CD4-positive, alpha-beta T cell treated with Interferon gamma for 1 hour (primary cell): ENCODE data around the gene CNGB1.
"Not testable (repeated sequence)": the region's sequence is repeated elsewhere in the genome, so short reads cannot be mapped to it uniquely, and the experiment has no call there.

Source experiments
- DNase-seq: peaks from one replicate; pipeline ENCODE4 v3.0.0-alpha.2; 2020

CNGB1 gene

DNA sequence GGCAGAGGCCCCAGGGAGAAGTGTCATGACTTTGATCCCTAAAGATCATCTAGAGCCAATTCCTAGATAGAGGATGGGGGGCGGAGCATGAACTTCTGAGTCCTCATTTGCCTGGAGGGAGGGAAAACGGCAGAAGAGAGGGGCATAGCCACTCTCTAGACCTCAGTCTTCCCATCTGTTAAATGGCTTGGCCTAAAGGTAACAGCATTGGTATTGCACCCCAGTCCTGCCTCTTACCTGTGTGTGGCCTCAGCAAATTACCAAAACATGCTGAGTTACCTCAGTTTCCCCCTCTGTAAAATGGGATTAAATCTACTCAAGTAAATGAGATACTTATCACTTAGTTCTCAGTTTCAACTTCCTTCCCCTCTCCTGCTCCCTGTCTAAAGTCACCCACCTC is 47.5 kb downstream of the CNGB1 start:
- DNase-seq: no peak

DNA sequence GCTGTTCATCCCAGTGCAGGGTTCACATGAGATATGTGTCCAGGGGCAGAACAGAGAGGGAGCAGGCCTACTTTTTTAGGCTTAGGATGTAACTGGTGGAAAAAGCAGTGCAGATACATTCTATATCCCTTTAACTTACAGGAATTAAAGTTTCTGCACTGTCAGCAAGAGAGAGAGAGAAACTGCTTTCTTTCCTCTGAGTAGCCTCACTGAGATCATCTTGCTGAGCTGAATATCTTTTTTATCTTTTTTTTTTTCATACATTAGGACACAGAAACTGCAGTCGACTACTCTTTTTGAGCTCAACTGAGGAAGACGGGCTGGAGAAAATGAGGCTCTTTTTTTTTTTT is 50.1 kb downstream of the CNGB1 start:
- DNase-seq: no peak

DNA sequence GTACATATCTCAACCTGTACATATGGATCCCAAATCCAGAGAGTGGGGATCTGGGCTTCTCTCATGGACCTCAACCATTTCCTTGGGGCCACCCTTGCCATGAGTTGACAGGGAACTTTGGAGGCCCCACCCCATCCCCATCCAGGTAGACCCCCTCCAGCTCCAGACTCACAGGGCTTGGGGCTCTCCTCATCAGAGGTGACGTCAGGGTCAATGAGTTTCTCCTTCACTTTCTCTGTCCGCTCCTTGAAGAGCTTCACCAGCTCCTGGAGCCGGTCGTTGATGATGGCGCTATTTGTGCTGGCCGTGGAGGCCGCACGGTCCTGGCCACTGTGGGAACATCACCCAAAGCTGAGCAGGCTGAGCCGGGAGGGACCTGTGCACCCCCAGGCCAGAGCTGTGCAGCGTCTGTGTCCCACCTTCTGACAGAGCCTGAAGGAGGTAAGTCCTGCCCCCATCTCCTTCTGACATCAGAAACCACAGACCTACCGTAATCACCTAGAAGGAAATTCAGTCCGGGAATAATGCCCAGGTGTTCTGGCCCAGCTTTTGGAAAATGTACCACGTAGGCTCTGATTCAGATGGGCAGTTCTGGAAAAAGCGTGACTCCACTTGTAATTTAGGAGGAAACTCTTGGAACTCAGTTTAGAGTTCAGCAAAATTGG is 50.6 kb downstream of the CNGB1 start:
- DNase-seq: no peak

DNA sequence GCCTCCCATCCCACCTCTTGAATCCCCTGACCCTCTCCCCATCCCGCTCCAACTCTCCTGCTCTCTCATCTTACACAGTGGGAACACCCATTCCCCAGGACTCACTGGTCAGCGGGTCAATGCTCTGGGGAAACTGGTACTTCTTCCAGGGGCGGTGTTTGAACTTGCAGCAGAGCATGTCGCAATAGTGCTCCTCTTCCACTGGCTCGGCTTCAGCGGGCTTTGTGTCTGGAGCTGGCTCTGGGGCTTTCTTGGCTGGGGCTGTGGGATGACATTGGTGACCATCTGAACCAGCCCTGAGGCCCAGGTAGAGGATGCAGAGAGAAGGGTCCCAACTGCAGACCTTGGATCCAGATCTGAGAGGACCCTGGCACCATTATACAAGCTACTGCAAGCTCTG is 51.9 kb downstream of the CNGB1 start:
- no peak for DNase-seq

DNA sequence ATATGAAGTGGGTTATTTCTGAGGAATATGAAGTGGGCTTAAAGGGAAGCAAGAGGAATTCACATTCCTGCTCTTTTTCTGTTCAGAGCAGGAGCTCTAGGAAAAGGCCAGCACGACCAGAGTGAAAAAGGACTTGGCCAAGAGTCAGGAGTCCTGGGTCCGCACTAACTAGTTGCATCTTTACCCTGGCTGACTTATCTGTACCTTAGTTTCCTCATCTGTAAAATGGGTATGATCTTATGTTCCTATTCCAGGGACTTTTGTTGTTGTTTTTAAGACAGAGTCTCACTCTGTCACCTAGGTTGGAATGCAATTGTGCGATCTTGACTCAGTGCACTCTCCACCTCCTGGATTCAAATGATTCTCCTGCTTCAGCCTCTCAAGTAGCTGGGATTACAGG is 52.5 kb downstream of the CNGB1 start:
- DNase-seq: no peak

DNA sequence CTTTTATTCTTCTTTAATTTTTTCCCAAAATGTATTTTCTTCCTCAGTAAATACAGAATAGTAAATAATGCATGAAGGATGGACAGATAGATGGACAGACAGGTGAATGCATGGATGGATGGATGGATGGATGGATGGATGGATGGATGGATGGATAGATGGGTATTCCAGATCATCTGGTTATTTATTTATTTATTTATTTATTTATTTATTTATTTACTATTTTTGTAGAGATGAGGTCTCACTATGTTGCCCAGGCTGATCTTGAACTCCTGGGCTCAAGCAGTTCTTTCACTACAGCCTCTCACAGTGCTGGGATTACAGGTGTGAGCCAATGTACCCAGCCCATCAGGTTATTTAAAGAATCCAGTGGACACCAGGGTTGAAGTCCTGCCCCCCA is 53.0 kb downstream of the CNGB1 start:
- not testable (repeated sequence) for DNase-seq

DNA sequence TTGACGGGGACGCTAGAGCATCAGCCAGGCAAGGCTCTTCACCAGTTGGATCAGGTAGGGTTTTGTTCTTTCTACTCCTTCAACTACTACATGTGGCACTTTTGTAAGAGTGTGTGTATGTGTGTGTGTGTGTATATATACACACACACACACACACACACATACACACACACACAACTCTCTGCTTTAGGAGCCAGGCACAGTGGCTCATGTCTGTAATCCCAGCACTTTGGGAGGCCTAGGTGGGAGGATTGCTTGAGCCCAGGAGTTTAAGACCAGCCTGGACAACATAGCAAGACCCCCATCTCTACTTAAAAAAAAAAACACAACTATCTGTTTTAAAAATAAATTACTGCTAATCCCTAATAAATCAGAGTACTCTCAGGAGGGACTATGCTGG is 53.4 kb downstream of the CNGB1 start:
- not testable (repeated sequence) for DNase-seq

DNA sequence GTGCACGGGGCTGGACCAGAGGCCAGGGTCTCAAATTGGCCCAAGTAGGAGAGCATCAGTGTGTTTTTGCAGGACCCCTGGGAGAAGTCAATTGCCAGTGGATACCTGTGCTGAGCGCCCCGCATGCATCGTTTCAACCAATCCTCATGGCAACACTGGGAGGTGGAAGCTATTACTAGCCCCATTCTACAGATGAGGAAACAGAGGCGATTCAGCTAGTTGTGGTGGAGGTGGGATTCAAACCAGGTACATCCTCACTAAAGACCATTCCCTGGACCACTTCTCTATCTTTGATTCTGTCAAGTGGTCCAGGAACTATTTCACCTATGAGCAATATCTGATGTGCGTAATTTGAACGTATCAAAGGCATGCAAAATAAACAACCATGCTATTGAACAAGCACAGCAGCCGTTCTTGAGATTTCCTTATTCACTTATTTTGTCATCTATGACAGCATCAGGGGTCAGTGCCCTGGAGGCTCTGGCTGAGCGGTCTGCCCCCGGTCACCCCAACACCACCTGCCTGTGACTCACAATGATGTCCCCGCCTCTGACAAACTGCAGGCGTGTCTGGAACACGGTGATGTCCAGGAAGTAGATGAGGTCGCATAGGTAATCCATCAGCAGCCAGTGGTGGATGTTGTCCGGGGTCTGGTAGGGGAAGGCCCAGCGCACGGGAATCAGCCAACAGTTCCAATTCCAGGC is 54.0 kb downstream of the CNGB1 start:
- no peak for DNase-seq

DNA sequence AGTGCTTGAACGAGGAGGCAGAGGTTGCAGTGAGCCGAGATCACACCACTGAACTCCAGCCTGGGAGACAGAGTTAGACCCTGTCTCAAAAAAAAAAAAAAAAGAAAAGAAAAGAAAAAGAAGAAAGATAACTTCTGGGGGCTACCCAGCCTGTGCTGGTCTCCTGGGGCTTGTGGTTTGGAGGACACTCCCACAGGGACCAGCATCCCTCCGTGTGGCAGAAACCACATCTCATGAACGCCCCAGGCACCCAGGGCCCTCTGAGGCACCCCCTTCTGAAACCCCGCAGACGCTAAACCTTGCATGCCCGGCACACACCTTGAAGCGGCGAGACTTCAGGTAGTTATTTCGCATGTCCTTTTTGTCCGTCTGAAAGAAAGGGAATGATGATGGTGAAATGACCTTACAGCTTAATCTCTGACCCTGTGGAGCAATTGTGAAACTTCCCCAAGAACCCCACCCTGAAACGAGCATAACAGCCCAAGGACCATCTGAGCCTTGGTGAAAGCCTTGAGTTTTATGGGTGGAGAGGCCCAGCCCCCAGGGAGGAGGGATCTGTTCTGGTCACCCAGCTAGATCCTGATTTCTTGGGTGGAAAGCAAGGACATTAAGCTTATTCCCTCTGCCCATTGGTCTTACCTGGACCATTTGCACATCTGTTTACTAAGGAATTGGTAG is 55.0 kb downstream of the CNGB1 start:
- no peak for DNase-seq

DNA sequence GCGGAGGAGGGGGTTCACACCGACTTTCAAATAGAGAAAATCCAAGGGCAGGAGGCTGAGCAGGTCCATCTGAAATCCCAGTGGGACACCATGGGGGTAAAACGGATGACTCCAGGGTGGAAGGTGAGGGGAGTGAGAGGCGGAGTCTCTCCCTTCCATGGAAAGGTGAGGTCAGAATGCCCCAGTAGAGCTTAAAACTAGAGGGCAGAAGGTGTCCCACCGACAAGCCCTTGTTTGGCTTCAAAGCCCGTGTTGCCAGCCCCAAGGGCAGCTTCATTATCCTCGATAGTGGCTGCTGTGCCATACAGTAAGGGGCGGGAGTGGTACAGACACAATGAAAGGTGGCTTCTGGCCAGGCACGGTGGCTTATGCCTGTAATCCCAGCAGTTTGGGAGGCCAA is 55.7 kb downstream of the CNGB1 start:
- no peak for DNase-seq

DNA sequence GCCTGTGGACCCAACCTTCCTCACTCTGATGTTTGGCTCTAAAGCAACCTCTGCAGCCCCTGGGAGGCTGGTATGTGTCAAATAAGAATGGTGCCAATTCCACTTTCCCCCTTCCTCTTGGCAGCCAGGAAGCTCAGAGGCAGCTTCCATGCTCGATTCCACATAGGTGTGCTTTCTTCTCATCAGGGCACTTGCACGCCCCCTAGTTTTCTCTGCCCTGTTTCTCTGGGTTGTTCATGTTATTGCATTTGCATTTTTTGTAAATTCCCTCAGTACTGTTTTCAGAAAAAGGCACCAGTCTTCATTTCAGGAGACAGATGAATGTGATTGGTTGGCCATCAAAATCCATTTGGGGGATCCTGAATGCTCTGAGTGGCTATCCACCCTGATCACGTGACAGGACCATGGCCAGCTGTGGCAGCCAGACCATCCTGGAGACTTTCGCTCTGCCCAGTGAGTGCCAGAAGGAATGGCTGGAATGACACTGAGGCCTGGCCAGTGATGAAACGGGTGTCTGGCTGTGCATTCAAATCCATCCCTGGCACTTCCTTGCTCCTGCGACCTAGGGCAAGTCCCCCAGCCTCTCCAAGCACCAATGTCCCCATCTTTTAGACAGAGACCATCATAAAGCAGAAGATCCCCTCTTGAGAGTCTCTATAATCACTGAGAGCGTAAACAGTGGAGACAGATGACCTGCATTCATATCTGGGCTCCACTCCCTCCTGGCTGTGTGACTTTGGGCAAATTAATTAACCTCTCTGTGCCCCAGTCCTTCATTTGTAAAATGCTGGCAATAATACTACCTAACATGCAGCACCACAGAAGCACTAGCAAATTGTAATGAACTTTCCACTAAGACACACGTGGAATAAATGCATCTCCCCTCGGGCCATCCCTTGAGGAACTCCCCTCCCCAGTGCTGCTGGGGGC is 56.4 kb downstream of the CNGB1 start:
- DNase-seq: no peak

DNA sequence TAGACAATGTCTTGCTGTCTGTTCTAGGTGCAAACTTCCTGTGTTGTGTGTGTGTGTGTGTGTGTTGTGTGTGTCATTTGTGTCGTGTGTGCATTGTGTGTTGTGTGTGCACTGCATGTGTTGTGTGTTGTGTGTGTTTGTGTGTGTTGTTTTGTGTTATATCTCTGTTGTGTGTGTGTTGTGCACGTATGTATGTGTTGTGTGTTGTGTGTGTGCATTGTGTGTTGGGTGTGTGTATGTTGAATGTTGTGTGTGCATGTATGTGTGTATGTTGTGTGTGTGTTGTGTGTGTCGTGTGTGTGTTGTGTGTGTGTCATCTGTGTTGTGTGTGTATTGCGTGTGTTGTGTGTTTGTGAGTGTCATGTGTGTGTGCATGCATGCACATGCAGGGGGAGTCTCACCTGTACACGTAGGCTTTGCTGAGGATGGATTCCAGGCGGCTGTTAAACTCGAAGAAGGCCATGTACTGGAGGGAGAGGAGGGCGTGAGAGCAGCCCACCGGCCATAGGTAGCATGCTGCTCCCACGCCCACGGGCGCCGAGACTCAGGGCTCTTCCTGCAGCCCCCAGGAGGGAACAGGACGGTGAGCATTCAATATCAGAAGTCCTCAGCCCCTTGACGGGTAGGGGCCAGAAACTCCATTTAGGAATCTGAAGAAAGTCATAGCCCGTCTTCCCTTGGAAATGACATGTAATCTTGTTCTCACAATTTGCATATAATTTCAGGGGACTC is 58.2 kb downstream of the CNGB1 start:
- no peak for DNase-seq

DNA sequence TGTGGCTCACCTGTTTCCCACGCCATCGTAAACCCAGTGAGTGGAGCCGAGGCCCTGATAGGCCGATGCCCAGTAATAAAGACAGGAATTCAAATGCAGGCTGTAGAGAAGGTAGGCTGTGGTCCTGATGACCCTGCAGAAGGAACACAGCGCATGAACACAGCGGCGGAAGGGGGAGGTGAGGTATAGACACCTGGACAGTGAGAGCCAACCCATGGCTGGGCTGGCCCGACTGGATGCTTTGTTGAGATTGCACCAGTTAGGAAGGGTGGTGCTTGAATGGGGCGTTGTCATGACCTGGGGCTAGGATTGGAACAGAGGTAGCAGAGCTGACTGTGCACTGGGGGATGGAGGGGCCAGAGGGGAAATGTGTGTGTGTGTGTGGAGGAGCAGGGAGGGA is 59.2 kb downstream of the CNGB1 start:
- no peak for DNase-seq

DNA sequence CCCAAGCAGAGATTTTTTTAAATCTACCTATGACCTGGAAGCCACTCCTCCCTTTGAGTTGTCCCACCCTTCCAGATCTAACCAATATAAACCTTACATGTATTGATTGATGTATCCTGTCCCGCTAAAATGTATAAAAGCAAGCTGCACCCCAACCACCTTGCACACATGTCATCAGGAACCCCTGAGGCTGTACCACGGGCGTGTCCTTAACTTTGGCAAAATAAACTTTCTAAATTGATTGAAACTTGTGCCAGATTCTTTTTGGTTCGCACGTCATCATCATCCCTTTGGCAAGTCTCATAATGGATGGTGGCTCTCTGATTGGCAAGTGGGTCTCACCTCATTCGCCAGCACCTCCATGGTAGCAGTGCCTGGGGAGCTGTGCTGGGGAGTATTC is 60.2 kb downstream of the CNGB1 start:
- no peak for DNase-seq

DNA sequence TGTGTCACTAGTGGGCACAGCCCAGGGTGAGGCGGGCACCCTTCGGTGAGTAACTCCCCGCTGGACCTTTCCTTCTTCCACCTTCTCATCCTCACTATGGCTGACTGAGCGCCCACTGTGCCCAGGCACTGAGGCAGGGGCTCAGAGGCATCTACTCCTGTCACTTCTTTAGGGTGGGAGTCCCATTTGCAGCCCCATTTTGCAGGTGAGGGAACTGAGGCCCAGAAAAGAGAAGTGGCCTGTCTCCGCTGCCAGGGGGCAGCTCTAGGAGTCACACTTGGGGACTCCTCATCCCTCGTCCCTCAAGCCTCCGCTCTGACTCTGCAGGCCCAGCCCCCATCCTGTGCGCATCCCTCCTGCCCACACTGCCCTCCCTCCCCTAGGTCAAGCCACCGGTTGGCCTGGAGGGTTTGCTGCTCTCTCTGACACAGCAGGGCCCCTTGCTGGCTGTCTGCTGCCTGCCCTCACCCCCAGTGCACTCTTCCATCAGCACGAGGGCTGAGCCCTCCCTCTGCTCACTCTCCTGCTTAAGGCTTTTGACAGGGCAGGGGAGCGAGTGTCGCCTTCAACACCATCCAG is 62.4 kb downstream of the CNGB1 start:
- no peak for DNase-seq

DNA sequence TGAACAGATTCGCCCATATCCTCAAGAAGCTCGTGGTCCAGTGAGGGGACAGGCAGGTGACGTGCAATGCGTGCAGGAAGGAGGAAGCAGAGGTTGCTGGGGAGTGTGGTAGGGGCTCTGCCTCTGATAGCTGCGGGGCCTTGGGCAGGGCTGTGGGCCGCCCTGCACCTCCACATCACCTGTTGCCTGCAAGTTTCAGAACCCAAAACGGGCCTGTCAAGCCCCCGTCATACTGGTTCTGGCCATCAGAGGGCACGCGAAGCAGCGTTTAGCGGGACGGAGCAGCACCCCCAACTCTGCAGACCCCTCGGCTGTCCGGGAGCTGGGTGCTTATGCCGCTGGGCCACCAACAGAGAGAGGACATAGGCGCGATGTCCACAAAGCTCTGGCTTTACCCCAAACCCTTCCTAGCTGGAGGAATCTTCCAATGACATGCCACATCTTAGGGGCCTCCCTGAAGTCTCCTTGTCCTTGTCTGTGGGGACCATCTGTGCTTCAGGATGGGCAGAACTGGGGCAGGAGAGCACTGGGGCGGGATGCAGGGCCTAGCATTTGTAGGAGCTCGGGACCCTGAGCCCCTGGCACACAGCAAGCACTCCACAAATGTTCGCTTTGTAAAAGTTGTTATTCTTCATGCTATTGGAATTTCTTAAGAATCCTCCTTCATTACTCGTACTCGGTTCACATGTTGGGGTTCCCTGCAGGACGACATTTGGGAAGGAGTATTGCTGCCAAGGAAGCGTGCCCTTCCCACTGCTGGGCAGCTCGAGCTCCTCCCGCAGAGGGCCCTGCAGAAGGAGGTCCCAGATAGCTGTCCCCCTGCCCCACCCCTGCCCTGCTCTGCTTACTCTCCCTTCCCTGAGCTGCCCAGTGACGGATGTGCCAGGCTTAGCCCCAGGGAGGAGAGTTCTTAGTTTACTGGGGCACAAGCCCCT is 64.3 kb downstream of the CNGB1 start:
- peak; percentile 15 for DNase-seq

DNA sequence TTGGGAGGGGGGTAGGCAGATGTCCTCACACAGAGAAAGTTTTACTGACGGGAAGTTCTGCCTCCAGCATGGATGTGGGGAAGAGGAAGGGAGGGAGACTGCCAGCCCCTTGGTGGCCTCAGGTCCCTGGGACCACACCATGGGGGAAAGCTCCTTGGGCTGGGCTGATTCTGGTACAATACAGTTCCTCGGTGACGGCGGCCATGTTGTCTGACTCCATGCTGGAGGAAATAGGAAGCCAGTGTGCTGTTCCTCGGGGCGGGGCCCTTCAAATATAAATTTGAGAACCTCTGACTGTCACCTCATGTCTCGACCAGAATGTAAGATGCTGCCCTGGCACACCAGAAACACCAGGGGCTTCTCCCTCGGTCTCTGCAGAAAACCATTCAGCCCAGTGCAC is 66.8 kb downstream of the CNGB1 start:
- no peak for DNase-seq

DNA sequence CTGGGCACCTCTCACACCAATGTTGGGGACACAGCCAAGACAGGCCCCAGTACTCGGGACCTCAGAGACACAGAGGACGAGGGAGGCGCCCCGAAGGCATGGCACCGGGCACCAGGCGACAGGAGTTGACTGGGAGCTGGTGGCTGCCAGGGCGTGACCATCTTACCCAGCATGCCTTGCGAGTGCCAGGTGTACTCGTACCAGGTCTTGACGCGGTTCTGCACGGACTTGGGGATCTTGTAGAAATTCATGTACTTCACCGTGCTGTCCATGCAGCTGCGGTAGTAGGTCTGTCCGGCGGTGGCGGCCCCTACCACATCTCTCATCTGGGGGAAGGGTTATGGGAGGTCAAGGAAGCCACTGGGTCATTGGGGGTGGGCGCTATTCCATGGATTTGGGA is 67.3 kb downstream of the CNGB1 start:
- DNase-seq: no peak

DNA sequence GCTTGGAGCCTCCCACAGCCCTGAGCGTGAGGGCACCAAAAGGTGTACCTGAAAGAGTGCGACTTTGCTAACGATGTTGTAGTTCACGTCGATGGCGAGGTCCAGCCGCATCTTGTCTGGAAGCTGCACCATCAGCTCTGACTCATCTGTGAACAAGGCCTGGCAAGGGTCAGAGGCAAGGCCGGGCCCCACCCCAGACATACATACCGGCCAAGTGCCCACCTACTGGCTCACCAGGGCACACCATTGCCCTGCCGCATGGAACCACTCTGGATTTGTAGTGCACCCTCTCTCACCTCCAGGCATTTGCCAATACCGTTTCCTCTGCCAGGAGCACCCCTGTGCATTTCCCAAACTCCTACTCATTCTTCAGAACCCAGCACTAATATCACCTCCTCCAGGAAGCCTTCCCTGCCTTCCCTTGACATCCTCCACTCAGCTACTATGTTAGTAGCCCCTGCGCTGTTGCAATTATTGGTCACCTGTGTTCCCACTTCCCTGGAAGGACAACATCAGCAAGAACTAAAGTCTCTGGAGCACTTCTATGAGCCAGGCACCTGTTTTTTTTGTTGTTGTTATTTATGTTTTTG is 69.4 kb downstream of the CNGB1 start:
- no peak for DNase-seq

DNA sequence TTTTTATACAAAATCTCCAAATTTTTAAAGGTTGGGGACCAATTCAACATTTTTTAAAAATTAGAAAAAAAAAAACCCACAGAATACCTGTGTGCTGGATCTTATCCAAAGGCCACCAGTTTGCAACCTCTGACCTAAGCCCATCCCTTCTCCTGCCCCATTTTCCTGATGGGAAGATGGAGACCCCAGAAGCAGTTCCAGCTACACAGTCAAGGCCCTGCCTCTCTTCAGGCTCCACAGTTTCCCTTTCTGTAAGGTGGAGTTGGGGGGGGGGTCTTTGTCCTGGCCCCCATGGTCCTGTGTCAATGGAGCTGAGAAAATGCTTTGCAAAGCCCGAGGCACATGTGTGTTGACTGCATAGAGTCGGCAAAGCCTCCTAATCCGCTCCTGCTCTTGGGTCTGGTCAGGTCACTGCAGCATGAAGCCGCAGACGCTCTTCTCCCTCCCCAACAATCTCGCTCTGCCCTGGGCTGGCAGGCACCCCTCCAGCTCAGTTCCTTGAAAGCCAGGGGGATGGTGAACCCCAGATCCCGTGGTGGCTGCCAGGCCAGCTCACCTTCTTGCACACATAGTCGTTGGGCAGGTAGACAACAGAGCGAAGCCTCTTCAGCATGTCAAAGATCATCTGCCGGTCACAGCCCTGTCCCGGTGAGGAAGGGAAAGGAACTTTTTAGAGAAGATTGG is 70.0 kb downstream of the CNGB1 start:
- DNase-seq: no peak
